HepG2 (cell line): ENCODE measurements around the gene GPR17. TPM values are rescaled to one million over a fixed set of nuclear protein-coding genes. Genes with fewer than 3 reads are reported as not detected.

ENCODE experiments used
- ADNP ChIP-seq: sonication (generic); formaldehyde crosslinking; IDR thresholded peaks from 2 replicates; pipeline ENCODE4 v1.4.0; 2020; ENCODE audit warnings: missing genetic modification reagents
- CEBPG ChIP-seq: IDR thresholded peaks from 2 replicates; pipeline ENCODE4 v1.6.1; 2016
- CERS6 ChIP-seq: sonication (generic); formaldehyde crosslinking; IDR thresholded peaks from 2 replicates; pipeline ENCODE4 v1.5.0; 2020; ENCODE audit warnings: missing genetic modification reagents
- DBP ChIP-seq: sonication (generic); formaldehyde crosslinking; IDR thresholded peaks from 2 replicates; pipeline ENCODE4 v1.4.0; 2020; ENCODE audit warnings: missing genetic modification reagents; ENCODE audit errors: not compliant biosample characterization
- EED ChIP-seq: sonication (generic); formaldehyde crosslinking; IDR thresholded peaks from 2 replicates; pipeline ENCODE4 v1.5.0; 2020; ENCODE audit warnings: mild to moderate bottlenecking, missing genetic modification reagents
- EZH2 ChIP-seq: conservative IDR thresholded peaks from 2 replicates; pipeline ENCODE4 v1.6.1; 2012; ENCODE audit warnings: mild to moderate bottlenecking, low read depth, low read length, moderate library complexity
- FOXO1 ChIP-seq: sonication (generic); formaldehyde crosslinking; IDR thresholded peaks from 2 replicates; pipeline ENCODE4 v1.4.0; 2020; ENCODE audit warnings: missing genetic modification reagents
- GMEB1 ChIP-seq: sonication (generic); formaldehyde crosslinking; IDR thresholded peaks from 2 replicates; pipeline ENCODE4 v1.5.1; 2020; ENCODE audit warnings: missing genetic modification reagents, mild to moderate bottlenecking, borderline replicate concordance
- MTF2 ChIP-seq: sonication (generic); formaldehyde crosslinking; IDR thresholded peaks from 2 replicates; pipeline ENCODE4 v1.5.0; 2020; ENCODE audit warnings: missing genetic modification reagents, borderline replicate concordance
- RBFOX2 ChIP-seq: fragments of 200-400 bp; formaldehyde crosslinking; IDR thresholded peaks from 2 replicates; pipeline ENCODE4 v1.6.1; 2017; ENCODE audit warnings: low read depth, mild to moderate bottlenecking, low read length
- SSRP1 ChIP-seq: IDR thresholded peaks from 2 replicates; pipeline ENCODE4 v1.6.1; 2016; ENCODE audit warnings: control low read depth
- ZBTB21 ChIP-seq: sonication (generic); formaldehyde crosslinking; IDR thresholded peaks from 2 replicates; pipeline ENCODE4 v1.4.0; 2020; ENCODE audit warnings: missing genetic modification reagents
- ZFP36 ChIP-seq: fragments of 150-350 bp; IDR thresholded peaks from 2 replicates; pipeline ENCODE4 v1.6.1; 2018; ENCODE audit warnings: borderline replicate concordance, low read length, low read depth; ENCODE audit not compliant: partially characterized antibody
- ZFP37 ChIP-seq: sonication (generic); formaldehyde crosslinking; IDR thresholded peaks from 2 replicates; pipeline ENCODE4 v1.4.0; 2020; ENCODE audit warnings: missing genetic modification reagents, borderline replicate concordance
- ZFP90 ChIP-seq: sonication (generic); formaldehyde crosslinking; IDR thresholded peaks from 2 replicates; pipeline ENCODE4 v1.8.0; 2022; ENCODE audit warnings: missing genetic modification reagents, mild to moderate bottlenecking, inconsistent platforms, borderline replicate concordance
- ZNF280B ChIP-seq: sonication (generic); formaldehyde crosslinking; IDR thresholded peaks from 2 replicates; pipeline ENCODE4 v1.5.0; 2020; ENCODE audit warnings: missing genetic modification reagents, mild to moderate bottlenecking, borderline replicate concordance
- ZNF468 ChIP-seq: sonication (generic); formaldehyde crosslinking; IDR thresholded peaks from 2 replicates; pipeline ENCODE4 v1.8.0; 2022; ENCODE audit warnings: mild to moderate bottlenecking, moderate library complexity, missing genetic modification reagents
- ZNF598 ChIP-seq: sonication (generic); formaldehyde crosslinking; IDR thresholded peaks from 2 replicates; pipeline ENCODE4 v1.5.1; 2020; ENCODE audit warnings: mild to moderate bottlenecking, missing genetic modification reagents, borderline replicate concordance
- ZNF607 ChIP-seq: sonication (generic); formaldehyde crosslinking; IDR thresholded peaks from 2 replicates; pipeline ENCODE4 v1.5.1; 2020; ENCODE audit warnings: missing genetic modification reagents, mild to moderate bottlenecking, borderline replicate concordance
- polyA plus RNA-seq, 8 experiments: library from polyadenylated mRNA; depleted of rRNA in 3 of 8; stranded (reverse) in 7 of 8; unstranded in 1 of 8; fragments of >200 nt; fragmentation: Illumina TruSeq in 4 of 8; extraction: Trizol in 4 of 8; gene quantifications; 2 replicates each; pipeline versions ENCODE4 v1.2.1 to v1.2.3, GENCODE V29; 2011 to 2016; ENCODE audit warnings: low read depth in 4 of 8, missing spikeins in 1 of 8, mixed read lengths in 1 of 8; ENCODE audit not compliant: insufficient read depth in 1 of 8
- total RNA-seq, 5 experiments: library from RNA; depleted of rRNA; stranded (reverse); fragments of >200 nt; fragmentation: Illumina TruSeq; extraction: Trizol; gene quantifications; 2 replicates each; pipeline ENCODE4 v1.2.3, GENCODE V29; 2016; ENCODE audit warnings: low read depth in 1 of 5

GPR17 gene
- total and polyA plus RNA-seq, 2 of the 13 experiments (the other 11 are each of a cell fraction or from before 2014, with no cell fraction given) = not detected

- TF ChIP-seq ZFP37 (CRISPR knock-in tag) (no peak), RBFOX2 (no peak), ZNF468 (CRISPR knock-in tag) (no peak), ZNF607 (CRISPR knock-in tag) (no peak), ZNF598 (CRISPR knock-in tag) (peak; percentile 20; the same call in 1 of the 2 replicates), CEBPG (CRISPR knock-in tag) (no peak), ADNP (CRISPR knock-in tag) (no peak), MTF2 (CRISPR knock-in tag) (peak; percentile 69; the same call in 1 of the 2 replicates), GMEB1 (CRISPR knock-in tag) (no peak), ZFP36 (no peak), ZNF280B (CRISPR knock-in tag) (0 out of 2 replicates have a peak, but pooled peaks have one; percentile 36), DBP (CRISPR knock-in tag) (no peak), SSRP1 (CRISPR knock-in tag) (no peak), ZFP90 (CRISPR knock-in tag) (peak; percentile 73; the same call in 1 of the 2 replicates), ZBTB21 (CRISPR knock-in tag) (no peak), FOXO1 (CRISPR knock-in tag) (no peak), CERS6 (CRISPR knock-in tag) (no peak), EED (no peak; the same call in 1 of the 2 replicates), EZH2 (no peak)
Observed at GRCh38 chr2:127640082-127641072, 5.6 kb upstream of the GPR17 start (continued).
